Cardiac muscle cell (in vitro differentiated cells and primary cell): ENCODE results near the gene SP7. TPM values are rescaled to one million over a fixed set of nuclear protein-coding genes. Genes with fewer than 3 reads are reported as not detected.

Experiments used
- DNase-seq, 2 donors: peaks; one replicate each; pipeline versions ENCODE4 v3.0.0 to v3.0.0-alpha.2; 2010 to 2017; ENCODE audit warnings: low read depth in 1 of 2, low spot score in 1 of 2
- H3K27ac ChIP-seq: fragments of 200-600 bp; sonication (generic); 2 replicates; pipeline ENCODE4 v1.5.1; 2016
- H3K27me3 ChIP-seq: fragments of 200-600 bp; sonication (generic); 2 replicates; pipeline ENCODE4 v1.6.0; 2016; ENCODE audit warnings: control low read depth
- H3K36me3 ChIP-seq: fragments of 200-600 bp; sonication (generic); 2 replicates; pipeline ENCODE4 v1.5.1; 2016; ENCODE audit warnings: control low read depth
- H3K4me1 ChIP-seq: fragments of 200-600 bp; sonication (generic); 2 replicates; pipeline ENCODE4 v1.8.1; 2017; ENCODE audit warnings: low read depth, mild to moderate bottlenecking, mixed run types
- H3K4me3 ChIP-seq: fragments of 200-600 bp; sonication (generic); 2 replicates; pipeline ENCODE4 v1.5.1; 2016; ENCODE audit warnings: mild to moderate bottlenecking
- H3K9me3 ChIP-seq: fragments of 200-600 bp; sonication (generic); 2 replicates; pipeline ENCODE4 v1.5.1; 2017; ENCODE audit warnings: low read depth, mild to moderate bottlenecking, control low read depth
- CTCF ChIP-seq: IDR thresholded peaks from 2 replicates; pipeline ENCODE4 v1.5.1; 2012; ENCODE audit warnings: low read depth, mild to moderate bottlenecking, low read length
- polyA plus RNA-seq: library from polyadenylated mRNA; unstranded; fragments of >200 nt; fragmentation: Nextera tagmentation; extraction: Ambion mirVana; gene quantifications from 2 replicates; pipeline ENCODE4 v1.2.1, GENCODE V29; 2016
- total RNA-seq: library from RNA; depleted of rRNA; stranded (reverse); fragments of >200 nt; gene quantifications from 2 replicates; pipeline ENCODE4 v1.2.3, GENCODE V29; 2016

Gene SP7
- total and polyA plus RNA-seq, 2 experiments from 2014 or later, result 0.39 to 0.45 TPM

- Histone ChIP-seq H3K36me3 (no peaks in the 10 kb centered on the region), H3K4me3 (peak overlapping the region; percentile 34), H3K9me3 (no peaks in the 10 kb centered on the region), H3K27ac (peak overlapping the region; percentile 80), H3K27me3 (peaks cover 7% of the 10 kb centered on the region), H3K4me1 (peaks cover 15% of the 10 kb centered on the region)
- TF ChIP-seq CTCF, result peak; percentile 77
- peak; percentile 96 for DNase-seq
These were observed 11.2 kb downstream of the SP7 start for GRCh38 chr12:53324779-53325510.

- Histone ChIP-seq H3K27me3 (peaks cover 7% of the 10 kb centered on the region), H3K36me3 (no peaks in the 10 kb centered on the region)
- peak in 1 of 2 donors; percentile 44 for DNase-seq
These were observed 11.9 kb downstream of the SP7 start for GRCh38 chr12:53324113-53324778.

DNA sequence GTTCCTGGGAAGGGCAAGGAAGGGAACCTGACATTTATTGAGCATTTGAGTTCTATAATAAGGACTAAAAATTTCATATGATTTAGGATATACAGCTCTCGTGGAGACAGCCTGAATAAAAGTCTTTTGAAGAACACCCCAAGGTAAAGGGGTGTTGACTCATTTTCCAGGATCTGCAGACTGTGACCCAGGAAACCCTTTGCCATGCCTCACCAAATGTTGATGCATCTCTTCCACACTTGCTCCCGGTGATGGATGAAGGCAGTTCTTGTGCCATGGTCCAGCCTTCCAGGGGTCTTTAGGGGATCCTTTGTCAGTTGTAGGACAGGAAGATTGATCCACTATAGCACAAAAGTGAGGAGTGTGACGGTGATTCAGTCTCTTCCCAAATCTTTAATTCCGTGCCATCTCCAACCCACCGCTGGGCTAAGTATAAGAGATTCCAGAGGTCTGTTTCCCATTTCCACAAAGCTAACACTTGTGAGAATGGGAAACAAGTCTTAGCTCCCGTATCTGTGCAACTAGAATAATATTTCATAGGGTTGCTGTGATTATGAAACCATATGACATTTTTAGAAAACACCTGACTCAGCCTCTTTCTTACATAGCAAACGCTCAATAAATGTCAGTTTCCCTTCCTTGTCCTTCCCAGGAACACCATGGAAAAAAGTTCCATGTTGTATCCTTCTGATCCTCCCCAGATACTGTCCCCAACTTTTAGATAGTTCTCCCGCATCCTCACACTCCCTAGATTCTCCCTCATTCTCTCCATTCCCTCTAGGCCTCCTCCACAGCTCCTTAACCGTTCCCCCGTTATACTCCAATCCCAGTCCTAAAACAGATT, 15.6 kb downstream of the SP7 start:
- Histone ChIP-seq H3K4me1 (peaks cover 15% of the 10 kb centered on the region), H3K4me3 (peak overlapping the region; percentile 74), H3K9me3 (no peaks in the 10 kb centered on the region), H3K36me3 (peaks cover 12% of the 10 kb centered on the region), H3K27me3 (no peaks in the 10 kb centered on the region), H3K27ac (peak overlapping the region; percentile 95)
- no peak for TF ChIP-seq CTCF
- no peak for DNase-seq

More at GRCh38 chr12:53324113-53324778, 11.9 kb downstream of the SP7 start:
- no peak for TF ChIP-seq CTCF
- Histone ChIP-seq H3K27ac (peak overlapping the region; percentile 80), H3K9me3 (no peaks in the 10 kb centered on the region), H3K4me3 (no peak overlapping the region), H3K4me1 (peaks cover 15% of the 10 kb centered on the region)

GRCh38 chr12:53313996-53314395, 22.2 kb downstream of the SP7 start:
- no peak for DNase-seq
- H3K27me3 ChIP-seq, result no peaks in the 10 kb centered on the region
- no peaks in the 10 kb centered on the region for H3K4me1 ChIP-seq
- peaks cover 27% of the 10 kb centered on the region for H3K36me3 ChIP-seq
- no peak overlapping the region for H3K4me3 ChIP-seq
- H3K27ac ChIP-seq, result no peak overlapping the region
- TF ChIP-seq CTCF, result no peak
- no peaks in the 10 kb centered on the region for H3K9me3 ChIP-seq

DNA sequence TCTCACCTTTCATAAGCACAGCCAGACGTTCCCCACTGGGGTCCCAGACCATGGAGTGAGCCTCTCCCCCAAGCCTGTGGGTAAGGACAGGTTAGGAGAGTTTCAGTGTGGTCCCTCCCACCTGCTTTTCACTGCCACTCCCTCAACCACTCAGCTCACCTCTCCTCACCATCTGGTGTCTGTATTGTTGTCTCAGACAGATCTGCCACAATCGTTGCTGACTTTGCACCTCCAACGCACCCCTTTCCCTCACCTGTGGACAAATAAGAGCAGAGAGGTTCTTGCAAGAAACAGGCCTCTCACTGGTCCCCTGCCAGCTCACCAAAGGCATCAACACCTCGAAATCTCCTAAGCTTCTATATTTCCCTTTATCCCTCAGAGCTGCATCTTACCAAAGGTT, 27.9 kb downstream of the SP7 start:
- Histone ChIP-seq H3K27ac (no peak overlapping the region), H3K9me3 (no peaks in the 10 kb centered on the region), H3K36me3 (peaks cover 32% of the 10 kb centered on the region), H3K4me3 (no peak overlapping the region), H3K4me1 (no peaks in the 10 kb centered on the region), H3K27me3 (no peaks in the 10 kb centered on the region)
- DNase-seq, result no peak
- no peak for TF ChIP-seq CTCF
